Neural cell (in vitro differentiated cells): ENCODE data around the gene BCL2L12. TPM values are rescaled to one million over a fixed set of nuclear protein-coding genes. Genes with fewer than 3 reads are reported as not detected.

Experiments
- H2AFZ ChIP-seq: fragments of 200-600, 300-800 bp; sonication (generic), shearing (Covaris generic); 2 replicates; pipeline ENCODE4 v1.6.0; 2014; ENCODE audit warnings: low read depth, mild to moderate bottlenecking, antibody characterized with exemption, low read length, moderate library complexity
- H3F3A ChIP-seq: fragments of 200-600 bp; shearing (Covaris generic); 2 replicates; pipeline ENCODE4 v1.6.1; 2016; ENCODE audit warnings: mild to moderate bottlenecking, moderate library complexity, mixed read lengths, antibody characterized with exemption, low read length; ENCODE audit not compliant: insufficient read depth, poor library complexity, severe bottlenecking
- H3K27ac ChIP-seq: fragments of 200-600, 300-800 bp; sonication (generic), shearing (Covaris generic); 2 replicates; pipeline ENCODE4 v1.5.1; 2014; ENCODE audit warnings: mild to moderate bottlenecking, low read length, moderate library complexity
- H3K27me3 ChIP-seq: fragments of 300-800, 200-600 bp; sonication (generic), shearing (Covaris generic); 2 replicates; pipeline ENCODE4 v1.6.0; 2014; ENCODE audit warnings: mild to moderate bottlenecking, low read depth, low read length, moderate library complexity; ENCODE audit not compliant: insufficient read depth
- H3K36me3 ChIP-seq: fragments of 300-800, 200-600 bp; sonication (generic), shearing (Covaris generic); 2 replicates; pipeline ENCODE4 v1.5.1; 2014; ENCODE audit warnings: mild to moderate bottlenecking, antibody characterized with exemption, low read length, moderate library complexity; ENCODE audit not compliant: insufficient read depth
- H3K4me2 ChIP-seq: fragments of 300-800, 200-600 bp; sonication (generic), shearing (Covaris generic); 2 replicates; pipeline ENCODE4 v1.6.0; 2014; ENCODE audit warnings: mild to moderate bottlenecking, low read length
- H3K4me3 ChIP-seq: fragments of 300-800, 200-600 bp; sonication (generic), shearing (Covaris generic); 2 replicates; pipeline ENCODE4 v1.5.1; 2014; ENCODE audit warnings: mild to moderate bottlenecking, low read length, moderate library complexity
- H3K79me2 ChIP-seq: fragments of 200-600 bp; shearing (Covaris generic); replicated peaks from 2 replicates; pipeline ENCODE4 v1.6.0; 2014; ENCODE audit warnings: mild to moderate bottlenecking, low read length, moderate library complexity; ENCODE audit not compliant: insufficient read depth
- H3K9ac ChIP-seq: fragments of 300-800, 200-600 bp; sonication (generic), shearing (Covaris generic); 2 replicates; pipeline ENCODE4 v1.6.1; 2016; ENCODE audit warnings: mild to moderate bottlenecking, low read length, mixed read lengths
- H3K9me2 ChIP-seq: fragments of 200-600 bp; shearing (Covaris generic); 2 replicates; pipeline ENCODE4 v1.6.1; 2016; ENCODE audit warnings: mild to moderate bottlenecking, low read length, mixed read lengths; ENCODE audit not compliant: insufficient read depth
- H3K9me3 ChIP-seq: fragments of 200-600, 300-800 bp; sonication (generic), shearing (Covaris generic); 2 replicates; pipeline ENCODE4 v1.6.1; 2016; ENCODE audit warnings: mild to moderate bottlenecking, mixed run types, low read length, moderate library complexity, mixed read lengths
- H4K20me1 ChIP-seq: fragments of 200-600 bp; shearing (Covaris generic); 2 replicates; pipeline ENCODE4 v1.6.1; 2016; ENCODE audit warnings: mild to moderate bottlenecking, mixed run types; ENCODE audit not compliant: insufficient read depth
- EP300 ChIP-seq: fragments of 450-650 bp; conservative IDR thresholded peaks from 2 replicates; pipeline ENCODE4 v1.6.1; 2014; ENCODE audit warnings: antibody characterized with exemption, mild to moderate bottlenecking, moderate library complexity; ENCODE audit not compliant: poor library complexity, severe bottlenecking
- EZH2 ChIP-seq: fragments of 200-600, 300-800 bp; shearing (Covaris generic), sonication (generic); IDR thresholded peaks from 2 replicates; pipeline ENCODE4 v1.6.1; 2014; ENCODE audit warnings: antibody characterized with exemption, low read length, borderline replicate concordance, mild to moderate bottlenecking; ENCODE audit not compliant: insufficient read depth, poor library complexity, severe bottlenecking
- MXI1 ChIP-seq: fragments of 450-650 bp; conservative IDR thresholded peaks from 2 replicates; pipeline ENCODE4 v1.6.1; 2014; ENCODE audit warnings: antibody characterized with exemption, mild to moderate bottlenecking; ENCODE audit not compliant: poor library complexity, severe bottlenecking
- POLR2AphosphoS5 ChIP-seq: IDR thresholded peaks from 2 replicates; pipeline ENCODE4 v1.6.1; 2012
- RAD21 ChIP-seq: fragments of 450-650 bp; conservative IDR thresholded peaks from 2 replicates; pipeline ENCODE4 v1.6.1; 2014; ENCODE audit warnings: antibody characterized with exemption, mild to moderate bottlenecking, moderate library complexity
- SMC3 ChIP-seq: fragments of 450-650 bp; conservative IDR thresholded peaks from 2 replicates; pipeline ENCODE4 v1.6.1; 2014; ENCODE audit warnings: antibody characterized with exemption, mild to moderate bottlenecking, moderate library complexity; ENCODE audit not compliant: poor library complexity
- TAF1 ChIP-seq: IDR thresholded peaks from 2 replicates; pipeline ENCODE4 v1.6.1; 2012; ENCODE audit warnings: low read depth
- polyA plus RNA-seq: library from polyadenylated mRNA; depleted of rRNA; stranded (reverse); fragments of >200 nt; gene quantifications from 2 replicates; pipeline ENCODE4 v1.2.3, GENCODE V29; 2014
- TF ChIP-seq, protein P1 (sequence below): IDR thresholded peaks from 2 replicates; pipeline ENCODE4 v1.6.1; 2012; ENCODE audit warnings: borderline replicate concordance
- TF ChIP-seq, protein P2 (sequence below): fragments of 450-650 bp; IDR thresholded peaks from 2 replicates; pipeline ENCODE4 v1.5.1; 2014; ENCODE audit warnings: antibody characterized with exemption, mild to moderate bottlenecking, moderate library complexity; ENCODE audit not compliant: poor library complexity, severe bottlenecking

Gene BCL2L12
- polyA plus RNA-seq, 1 donor from 2014 or later = 1.1 TPM

DNA sequence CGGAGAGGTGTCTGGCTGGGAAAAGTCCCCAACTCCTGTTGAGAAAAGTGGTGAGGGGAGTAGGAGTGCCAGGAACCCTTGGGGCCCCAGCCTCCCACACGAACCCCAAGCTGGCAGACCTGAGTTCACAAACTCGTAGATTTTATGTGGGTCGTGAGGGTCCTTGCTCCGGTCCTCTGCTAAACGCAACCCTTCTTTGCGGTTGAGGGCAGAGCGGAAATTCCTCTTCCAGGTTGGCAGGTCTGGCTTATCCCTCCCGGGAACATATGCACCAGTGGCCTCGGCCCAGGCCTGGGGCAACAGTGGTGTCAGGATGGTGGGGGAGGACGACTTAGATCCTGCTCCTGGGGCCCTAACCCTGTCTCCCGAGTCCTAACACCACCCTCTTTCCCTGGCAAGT is 2.5 kb upstream of the BCL2L12 start:
- H3K79me2 ChIP-seq = no peaks in the 10 kb centered on the region
- no peaks in the 10 kb centered on the region for H4K20me1 ChIP-seq
- H2AFZ ChIP-seq = no peak overlapping the region
- H3K9me3 ChIP-seq = no peaks in the 10 kb centered on the region
- no peaks in the 10 kb centered on the region for H3K36me3 ChIP-seq
- no peaks in the 10 kb centered on the region for H3K9me2 ChIP-seq
- no peaks in the 10 kb centered on the region for H3F3A ChIP-seq
- no peak overlapping the region for H3K27ac ChIP-seq
- no peak for TF ChIP-seq RAD21
- no peak for TF ChIP-seq EZH2
- TF ChIP-seq MXI1 = no peak
- TF ChIP-seq, protein P1, sequence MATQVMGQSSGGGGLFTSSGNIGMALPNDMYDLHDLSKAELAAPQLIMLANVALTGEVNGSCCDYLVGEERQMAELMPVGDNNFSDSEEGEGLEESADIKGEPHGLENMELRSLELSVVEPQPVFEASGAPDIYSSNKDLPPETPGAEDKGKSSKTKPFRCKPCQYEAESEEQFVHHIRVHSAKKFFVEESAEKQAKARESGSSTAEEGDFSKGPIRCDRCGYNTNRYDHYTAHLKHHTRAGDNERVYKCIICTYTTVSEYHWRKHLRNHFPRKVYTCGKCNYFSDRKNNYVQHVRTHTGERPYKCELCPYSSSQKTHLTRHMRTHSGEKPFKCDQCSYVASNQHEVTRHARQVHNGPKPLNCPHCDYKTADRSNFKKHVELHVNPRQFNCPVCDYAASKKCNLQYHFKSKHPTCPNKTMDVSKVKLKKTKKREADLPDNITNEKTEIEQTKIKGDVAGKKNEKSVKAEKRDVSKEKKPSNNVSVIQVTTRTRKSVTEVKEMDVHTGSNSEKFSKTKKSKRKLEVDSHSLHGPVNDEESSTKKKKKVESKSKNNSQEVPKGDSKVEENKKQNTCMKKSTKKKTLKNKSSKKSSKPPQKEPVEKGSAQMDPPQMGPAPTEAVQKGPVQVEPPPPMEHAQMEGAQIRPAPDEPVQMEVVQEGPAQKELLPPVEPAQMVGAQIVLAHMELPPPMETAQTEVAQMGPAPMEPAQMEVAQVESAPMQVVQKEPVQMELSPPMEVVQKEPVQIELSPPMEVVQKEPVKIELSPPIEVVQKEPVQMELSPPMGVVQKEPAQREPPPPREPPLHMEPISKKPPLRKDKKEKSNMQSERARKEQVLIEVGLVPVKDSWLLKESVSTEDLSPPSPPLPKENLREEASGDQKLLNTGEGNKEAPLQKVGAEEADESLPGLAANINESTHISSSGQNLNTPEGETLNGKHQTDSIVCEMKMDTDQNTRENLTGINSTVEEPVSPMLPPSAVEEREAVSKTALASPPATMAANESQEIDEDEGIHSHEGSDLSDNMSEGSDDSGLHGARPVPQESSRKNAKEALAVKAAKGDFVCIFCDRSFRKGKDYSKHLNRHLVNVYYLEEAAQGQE = no peak
- TF ChIP-seq POLR2AphosphoS5 = no peak
- TF ChIP-seq, protein P2, sequence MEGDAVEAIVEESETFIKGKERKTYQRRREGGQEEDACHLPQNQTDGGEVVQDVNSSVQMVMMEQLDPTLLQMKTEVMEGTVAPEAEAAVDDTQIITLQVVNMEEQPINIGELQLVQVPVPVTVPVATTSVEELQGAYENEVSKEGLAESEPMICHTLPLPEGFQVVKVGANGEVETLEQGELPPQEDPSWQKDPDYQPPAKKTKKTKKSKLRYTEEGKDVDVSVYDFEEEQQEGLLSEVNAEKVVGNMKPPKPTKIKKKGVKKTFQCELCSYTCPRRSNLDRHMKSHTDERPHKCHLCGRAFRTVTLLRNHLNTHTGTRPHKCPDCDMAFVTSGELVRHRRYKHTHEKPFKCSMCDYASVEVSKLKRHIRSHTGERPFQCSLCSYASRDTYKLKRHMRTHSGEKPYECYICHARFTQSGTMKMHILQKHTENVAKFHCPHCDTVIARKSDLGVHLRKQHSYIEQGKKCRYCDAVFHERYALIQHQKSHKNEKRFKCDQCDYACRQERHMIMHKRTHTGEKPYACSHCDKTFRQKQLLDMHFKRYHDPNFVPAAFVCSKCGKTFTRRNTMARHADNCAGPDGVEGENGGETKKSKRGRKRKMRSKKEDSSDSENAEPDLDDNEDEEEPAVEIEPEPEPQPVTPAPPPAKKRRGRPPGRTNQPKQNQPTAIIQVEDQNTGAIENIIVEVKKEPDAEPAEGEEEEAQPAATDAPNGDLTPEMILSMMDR = no peak
- TF ChIP-seq SMC3 = no peak
- no peak for TF ChIP-seq EP300
- TF ChIP-seq TAF1 = no peak
- no peaks in the 10 kb centered on the region for H3K27me3 ChIP-seq
- H3K4me3 ChIP-seq = no peak overlapping the region
- no peak overlapping the region for H3K9ac ChIP-seq
- H3K4me2 ChIP-seq = no peak overlapping the region

DNA sequence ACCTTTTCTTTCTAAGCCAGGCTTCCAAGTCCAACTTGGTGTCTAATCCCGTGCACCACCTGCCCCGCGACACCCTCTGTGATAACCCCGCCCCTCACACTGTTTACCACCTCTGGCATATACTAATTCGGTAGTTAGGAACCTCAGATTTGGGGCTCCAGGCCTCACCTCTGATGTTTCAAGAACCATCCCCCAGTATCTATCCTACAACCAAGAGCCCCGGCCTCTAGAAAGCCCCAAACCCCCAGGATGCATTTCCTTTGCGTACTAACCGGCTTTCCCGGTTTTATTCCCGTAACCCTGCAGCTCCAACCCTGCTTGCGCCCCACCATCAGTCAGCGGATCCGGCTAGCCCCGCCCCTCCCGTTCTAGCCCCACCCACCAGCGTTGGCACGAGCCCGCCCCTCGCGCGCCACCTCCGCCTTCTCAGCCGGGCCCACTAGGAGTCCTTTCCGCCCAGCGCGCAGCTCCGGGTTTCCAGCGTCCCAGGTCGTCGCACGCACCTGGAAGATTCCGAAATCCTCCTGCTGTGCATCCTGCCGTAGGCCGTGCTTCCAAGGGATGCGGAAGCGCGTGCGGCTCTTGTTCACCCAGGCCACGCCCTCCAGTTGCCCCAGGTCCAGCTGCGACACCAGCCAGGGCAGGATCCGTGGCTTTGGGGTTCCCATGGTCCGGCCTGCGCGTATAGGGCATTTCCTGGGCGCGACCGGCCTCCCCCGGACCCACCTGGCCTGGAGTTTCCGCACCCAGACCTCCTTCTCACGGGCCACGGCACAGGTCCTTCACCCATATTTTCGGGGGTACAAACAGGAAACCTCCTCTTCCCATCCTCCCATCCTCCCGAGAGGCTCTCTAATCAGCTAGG is 1.3 kb upstream of the BCL2L12 start:
- H3K4me3 ChIP-seq = peak overlapping the region; percentile 77
- H3K4me2 ChIP-seq = peak overlapping the region; percentile 85
- no peaks in the 10 kb centered on the region for H3K9me3 ChIP-seq
- H3K79me2 ChIP-seq = no peaks in the 10 kb centered on the region
- H3F3A ChIP-seq = no peaks in the 10 kb centered on the region
- H3K9me2 ChIP-seq = no peaks in the 10 kb centered on the region
- H4K20me1 ChIP-seq = no peaks in the 10 kb centered on the region
- TF ChIP-seq EP300 (no peak), TAF1 (no peak), MXI1 (peak; percentile 74), EZH2 (no peak), POLR2AphosphoS5 (peak; percentile 49), RAD21 (no peak), SMC3 (no peak)
- TF ChIP-seq, protein P1 = no peak
- TF ChIP-seq, protein P2 = peak; percentile 33
- peak overlapping the region; percentile 48 for H3K27ac ChIP-seq
- no peaks in the 10 kb centered on the region for H3K27me3 ChIP-seq
- peak overlapping the region; percentile 56 for H2AFZ ChIP-seq
- H3K36me3 ChIP-seq = no peaks in the 10 kb centered on the region
- H3K9ac ChIP-seq = peak overlapping the region; percentile 68
